ENCODE measurements around the gene ZC3H13. TPM values are rescaled to one million over a fixed set of nuclear protein-coding genes. Genes with fewer than 3 reads are reported as not detected.

The ZC3H13 gene
- total RNA-seq, 1 experiment from 2014 or later: 61.9 TPM

GRCh38 chr13:46100191-46100815, 47.8 kb upstream of the ZC3H13 start:
- H3K79me1 ChIP-seq (ENCODE audit: insufficient read depth, low read depth, low read length, poor library complexity, severe bottlenecking): no peaks in the 10 kb centered on the region
- no peak overlapping the region for H3K4me3 Mint-ChIP-seq
- WGBS (ENCODE audit: extremely low coverage, insufficient read length, low lambda C conversion rate): no CpG with 5 or more reads among the region's 1 CpG
- H2BK20ac ChIP-seq (ENCODE audit: low read depth, low read length, poor library complexity, severe bottlenecking): no peak overlapping the region
- peaks cover 1% of the 10 kb centered on the region; the same call in 1 of the 2 replicates for H3K27me3 Mint-ChIP-seq (ENCODE audit: low read depth)
- no peaks in the 10 kb centered on the region for H3K23me2 ChIP-seq (ENCODE audit: insufficient read length, low read depth, low read length, poor library complexity, severe bottlenecking)
- no peak overlapping the region for H4K8ac ChIP-seq (replicated peaks; ENCODE audit: insufficient read length, low read depth, low read length)
- H3K23ac ChIP-seq (ENCODE audit: insufficient read length, low read depth, low read length): no peak overlapping the region
- H3K14ac ChIP-seq (ENCODE audit: insufficient read depth, low read length): no peak overlapping the region
- H2AK5ac ChIP-seq (ENCODE audit: insufficient read length, low read length): no peak overlapping the region
- H3K79me2 ChIP-seq (ENCODE audit: insufficient read depth, low read length): no peaks in the 10 kb centered on the region
- no peak overlapping the region for H2BK120ac ChIP-seq (ENCODE audit: low read depth, low read length, poor library complexity, severe bottlenecking)
- H3K9ac ChIP-seq (ENCODE audit: extremely low read depth, insufficient read length, low read length): no peak overlapping the region
- no peak overlapping the region for H3K4ac ChIP-seq (ENCODE audit: low read depth, low read length)
- no peak overlapping the region for H3K56ac ChIP-seq (ENCODE audit: insufficient read length, low read depth, low read length)
- no peak overlapping the region for H3K4me2 ChIP-seq (ENCODE audit: insufficient read depth, insufficient read length, low read length)
- no peak overlapping the region for H3T11ph ChIP-seq (ENCODE audit: low read length)
- H2AFZ ChIP-seq (ENCODE audit: low read length): peak overlapping the region; percentile 64
- H3K18ac ChIP-seq (ENCODE audit: insufficient read length, low read depth, low read length): no peak overlapping the region
- H2BK12ac ChIP-seq (ENCODE audit: insufficient read length, low read depth, low read length): no peak overlapping the region
- peaks cover 3 to 4% of the 10 kb centered on the region in 2 experiments; a peak in 1 of 4 replicates for H3K4me1 Mint-ChIP-seq
- H4K91ac ChIP-seq (ENCODE audit: insufficient read length, low read depth, low read length): no peak overlapping the region
- H3K27ac ChIP-seq (ENCODE audit: insufficient read length, low read depth, low read length): no peak overlapping the region
- no peaks in the 10 kb centered on the region for H3K27me3 ChIP-seq (ENCODE audit: insufficient read depth, low read length)
- no peaks in the 10 kb centered on the region for H3K36me3 Mint-ChIP-seq (ENCODE audit: insufficient read depth in 1 of 3, low read depth in 3 of 3)
- H3K4me1 ChIP-seq (ENCODE audit: insufficient read depth, low read length): no peaks in the 10 kb centered on the region; the same call in 1 of the 2 replicates
- H4K5ac ChIP-seq (ENCODE audit: insufficient read length, low read depth, low read length): no peak overlapping the region
- DNase-seq: no peak
- no peaks in the 10 kb centered on the region for H3K9me3 ChIP-seq (ENCODE audit: control insufficient read depth, low read depth, low read length)
- H3K27ac Mint-ChIP-seq: no peak overlapping the region
- no peaks in the 10 kb centered on the region for H3K9me3 Mint-ChIP-seq
- no peak overlapping the region for H2BK15ac ChIP-seq (ENCODE audit: low read depth, low read length)
- H4K20me1 ChIP-seq (ENCODE audit: control insufficient read depth, insufficient read depth, insufficient read length): no peaks in the 10 kb centered on the region
- no peak for TF ChIP-seq CTCF (conservative IDR thresholded peaks at IDR 0.05)
- H2BK5ac ChIP-seq (ENCODE audit: insufficient read length, low read length): no peak overlapping the region

Data from H9 (cell line).